ENCODE results near the gene PDZD4.

DNA sequence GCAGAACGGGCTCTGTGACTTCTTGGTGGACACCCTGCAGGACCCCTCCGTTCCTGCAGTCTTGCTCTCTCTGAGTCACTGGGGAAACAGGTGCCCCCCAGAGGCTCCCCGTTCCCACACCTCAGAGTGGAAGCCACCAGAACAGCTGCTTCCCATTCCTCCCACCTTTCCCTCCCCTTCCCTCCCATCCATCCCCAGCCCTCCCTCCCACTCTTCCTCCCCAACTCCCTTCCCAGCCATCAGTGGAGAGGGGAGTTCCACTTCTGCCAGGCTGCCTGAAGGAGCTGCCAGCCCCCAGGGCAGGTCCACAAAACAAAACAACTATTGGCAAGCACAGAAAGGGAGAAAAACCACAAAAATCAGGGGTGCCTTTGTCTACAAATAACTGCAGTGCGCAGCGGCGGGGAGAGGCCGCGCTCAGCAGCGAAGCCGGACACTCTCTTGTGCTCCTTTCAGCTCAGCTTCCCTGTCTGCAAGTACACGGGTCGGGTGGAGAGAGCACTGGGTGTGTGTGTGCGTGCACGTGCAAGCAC is 27.8 kb downstream of the PDZD4 start:
- TF ChIP-seq CHD4 (IDR thresholded peaks at IDR 0.05) (no peak), POLR2A (IDR thresholded peaks at IDR 0.05; ENCODE audit: low read depth, low read length) (no peak), POU2F2 (IDR thresholded peaks at IDR 0.05; ENCODE audit: borderline replicate concordance, low read depth, low read length) (no peak)
- TF ChIP-seq, protein P1, sequence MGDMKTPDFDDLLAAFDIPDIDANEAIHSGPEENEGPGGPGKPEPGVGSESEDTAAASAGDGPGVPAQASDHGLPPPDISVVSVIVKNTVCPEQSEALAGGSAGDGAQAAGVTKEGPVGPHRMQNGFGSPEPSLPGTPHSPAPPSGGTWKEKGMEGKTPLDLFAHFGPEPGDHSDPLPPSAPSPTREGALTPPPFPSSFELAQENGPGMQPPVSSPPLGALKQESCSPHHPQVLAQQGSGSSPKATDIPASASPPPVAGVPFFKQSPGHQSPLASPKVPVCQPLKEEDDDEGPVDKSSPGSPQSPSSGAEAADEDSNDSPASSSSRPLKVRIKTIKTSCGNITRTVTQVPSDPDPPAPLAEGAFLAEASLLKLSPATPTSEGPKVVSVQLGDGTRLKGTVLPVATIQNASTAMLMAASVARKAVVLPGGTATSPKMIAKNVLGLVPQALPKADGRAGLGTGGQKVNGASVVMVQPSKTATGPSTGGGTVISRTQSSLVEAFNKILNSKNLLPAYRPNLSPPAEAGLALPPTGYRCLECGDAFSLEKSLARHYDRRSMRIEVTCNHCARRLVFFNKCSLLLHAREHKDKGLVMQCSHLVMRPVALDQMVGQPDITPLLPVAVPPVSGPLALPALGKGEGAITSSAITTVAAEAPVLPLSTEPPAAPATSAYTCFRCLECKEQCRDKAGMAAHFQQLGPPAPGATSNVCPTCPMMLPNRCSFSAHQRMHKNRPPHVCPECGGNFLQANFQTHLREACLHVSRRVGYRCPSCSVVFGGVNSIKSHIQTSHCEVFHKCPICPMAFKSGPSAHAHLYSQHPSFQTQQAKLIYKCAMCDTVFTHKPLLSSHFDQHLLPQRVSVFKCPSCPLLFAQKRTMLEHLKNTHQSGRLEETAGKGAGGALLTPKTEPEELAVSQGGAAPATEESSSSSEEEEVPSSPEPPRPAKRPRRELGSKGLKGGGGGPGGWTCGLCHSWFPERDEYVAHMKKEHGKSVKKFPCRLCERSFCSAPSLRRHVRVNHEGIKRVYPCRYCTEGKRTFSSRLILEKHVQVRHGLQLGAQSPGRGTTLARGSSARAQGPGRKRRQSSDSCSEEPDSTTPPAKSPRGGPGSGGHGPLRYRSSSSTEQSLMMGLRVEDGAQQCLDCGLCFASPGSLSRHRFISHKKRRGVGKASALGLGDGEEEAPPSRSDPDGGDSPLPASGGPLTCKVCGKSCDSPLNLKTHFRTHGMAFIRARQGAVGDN (IDR thresholded peaks at IDR 0.05): no peak
- TF ChIP-seq, protein P2, sequence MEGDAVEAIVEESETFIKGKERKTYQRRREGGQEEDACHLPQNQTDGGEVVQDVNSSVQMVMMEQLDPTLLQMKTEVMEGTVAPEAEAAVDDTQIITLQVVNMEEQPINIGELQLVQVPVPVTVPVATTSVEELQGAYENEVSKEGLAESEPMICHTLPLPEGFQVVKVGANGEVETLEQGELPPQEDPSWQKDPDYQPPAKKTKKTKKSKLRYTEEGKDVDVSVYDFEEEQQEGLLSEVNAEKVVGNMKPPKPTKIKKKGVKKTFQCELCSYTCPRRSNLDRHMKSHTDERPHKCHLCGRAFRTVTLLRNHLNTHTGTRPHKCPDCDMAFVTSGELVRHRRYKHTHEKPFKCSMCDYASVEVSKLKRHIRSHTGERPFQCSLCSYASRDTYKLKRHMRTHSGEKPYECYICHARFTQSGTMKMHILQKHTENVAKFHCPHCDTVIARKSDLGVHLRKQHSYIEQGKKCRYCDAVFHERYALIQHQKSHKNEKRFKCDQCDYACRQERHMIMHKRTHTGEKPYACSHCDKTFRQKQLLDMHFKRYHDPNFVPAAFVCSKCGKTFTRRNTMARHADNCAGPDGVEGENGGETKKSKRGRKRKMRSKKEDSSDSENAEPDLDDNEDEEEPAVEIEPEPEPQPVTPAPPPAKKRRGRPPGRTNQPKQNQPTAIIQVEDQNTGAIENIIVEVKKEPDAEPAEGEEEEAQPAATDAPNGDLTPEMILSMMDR (IDR thresholded peaks at IDR 0.05 in 2 of 3, conservative IDR thresholded peaks at IDR 0.05 in 1 of 3; ENCODE audit: control insufficient read depth in 2 of 3, extremely low read depth in 1 of 3, insufficient read depth in 1 of 3, low read depth in 3 of 3, low read length in 3 of 3): no peak

Measured in GM12878 (cell line).